Lower lobe of right lung (tissue), 2 donors: ENCODE measurements around the gene IKZF2. TPM values are rescaled to one million over a fixed set of nuclear protein-coding genes. Genes with fewer than 3 reads are reported as not detected.

Experiments
- ATAC-seq, 2 donors: fragments of 200-7000 bp; cut with Tn5 transposase; one replicate each; pipeline ENCODE4 v1.9.1; 2020 to 2022; ENCODE audit warnings: mild to moderate bottlenecking in 2 of 2, moderate library complexity in 2 of 2
- DNase-seq: peaks from one replicate; pipeline ENCODE4 v3.0.0-alpha.2; 2020
- H3K27ac ChIP-seq: fragments of 200-600 bp; one replicate; pipeline ENCODE4 v1.8.0; 2022
- H3K27me3 ChIP-seq: fragments of 200-600 bp; one replicate; pipeline ENCODE4 v1.8.0; 2022; ENCODE audit warnings: low read depth
- H3K36me3 ChIP-seq: fragments of 200-600 bp; one replicate; pipeline ENCODE4 v1.8.0; 2022; ENCODE audit warnings: mild to moderate bottlenecking
- H3K4me1 ChIP-seq: fragments of 200-600 bp; one replicate; pipeline ENCODE4 v1.8.0; 2022
- H3K4me3 ChIP-seq: fragments of 200-600 bp; one replicate; pipeline ENCODE4 v1.8.0; 2022; ENCODE audit warnings: mild to moderate bottlenecking
- H3K9me3 ChIP-seq: fragments of 200-600 bp; one replicate; pipeline ENCODE4 v1.8.0; 2022
- CTCF ChIP-seq: fragments of 200-600 bp; IDR thresholded peaks from one replicate; pipeline ENCODE4 v1.8.0; 2022; ENCODE audit warnings: antibody characterized with exemption, mild to moderate bottlenecking
- intact Hi-C: fragments of 100-400 bp; cut with DNase I; formaldehyde crosslinking; loops from one replicate; pipeline ENCODE4 v1.11.0; 2022
- total RNA-seq: library from RNA; stranded (reverse); fragmentation: NEBNext Ultra II Directional; extraction: Animal tissue kit (Norgen Biotek cat#: 25700); gene quantifications from one replicate; pipeline ENCODE4 v1.2.1, GENCODE V29; 2021
- donor health status: DM: no; HTN: yes; CAD: no; lungs with severe emphysema.

IKZF2 gene
- total RNA-seq, 1 donor from 2014 or later, result 16.5 TPM

- Histone ChIP-seq H3K27ac (no peak overlapping the region), H3K27me3 (no peaks in the 10 kb centered on the region), H3K4me1 (no peaks in the 10 kb centered on the region), H3K9me3 (no peaks in the 10 kb centered on the region), H3K4me3 (no peak overlapping the region), H3K36me3 (no peaks in the 10 kb centered on the region)
- TF ChIP-seq CTCF, result no peak
- ATAC-seq (no peak), DNase-seq (no peak)
- intact Hi-C loops, result no loop called here
These were observed 109.2 kb downstream of the IKZF2 start for GRCh38 chr2:213042262-213042661.

- no peaks in the 10 kb centered on the region for H3K27me3 ChIP-seq
- no peak overlapping the region for H3K4me3 ChIP-seq
- no peak overlapping the region for H3K27ac ChIP-seq
- TF ChIP-seq CTCF, result no peak
- DNase-seq (no peak), ATAC-seq (no peak)
- no peaks in the 10 kb centered on the region for H3K36me3 ChIP-seq
- intact Hi-C loops, result no loop called here
- no peaks in the 10 kb centered on the region for H3K4me1 ChIP-seq
- H3K9me3 ChIP-seq, result no peaks in the 10 kb centered on the region
These were observed 114.6 kb downstream of the IKZF2 start for GRCh38 chr2:213036836-213037235.

- H3K27me3 ChIP-seq, result no peaks in the 10 kb centered on the region
- H3K9me3 ChIP-seq, result no peaks in the 10 kb centered on the region
- intact Hi-C loops, result no loop called here
- no peak for TF ChIP-seq CTCF
- no peaks in the 10 kb centered on the region for H3K4me1 ChIP-seq
- no peak overlapping the region for H3K4me3 ChIP-seq
- no peak overlapping the region for H3K27ac ChIP-seq
- DNase-seq (no peak), ATAC-seq (no peak)
- H3K36me3 ChIP-seq, result no peaks in the 10 kb centered on the region
These were observed 116.8 kb downstream of the IKZF2 start for GRCh38 chr2:213034585-213034984.

GRCh38 chr2:213032607-213033006, 118.8 kb downstream of the IKZF2 start:
- H3K9me3 ChIP-seq, result no peaks in the 10 kb centered on the region
- no peak for DNase-seq
- no peaks in the 10 kb centered on the region for H3K4me1 ChIP-seq
- no peak for ATAC-seq
- H3K27me3 ChIP-seq, result no peaks in the 10 kb centered on the region
- H3K27ac ChIP-seq, result no peak overlapping the region
- no peaks in the 10 kb centered on the region for H3K36me3 ChIP-seq
- H3K4me3 ChIP-seq, result no peak overlapping the region
- no peak for TF ChIP-seq CTCF
- intact Hi-C loops, result no loop called here

GRCh38 chr2:213022987-213023386, 128.4 kb downstream of the IKZF2 start:
- H3K27me3 ChIP-seq, result no peaks in the 10 kb centered on the region
- DNase-seq, result no peak
- TF ChIP-seq CTCF, result no peak
- H3K9me3 ChIP-seq, result no peaks in the 10 kb centered on the region
- H3K4me3 ChIP-seq, result no peak overlapping the region
- intact Hi-C loops, result no loop called here
- H3K4me1 ChIP-seq, result no peaks in the 10 kb centered on the region
- no peak overlapping the region for H3K27ac ChIP-seq
- no peak for ATAC-seq
- no peaks in the 10 kb centered on the region for H3K36me3 ChIP-seq
